Measurements from ENCODE around the gene FKRP.
"Not testable (repeated sequence)": the region's sequence is repeated elsewhere in the genome, so short reads cannot be mapped to it uniquely, and the experiment has no call there.

Gene FKRP

DNA sequence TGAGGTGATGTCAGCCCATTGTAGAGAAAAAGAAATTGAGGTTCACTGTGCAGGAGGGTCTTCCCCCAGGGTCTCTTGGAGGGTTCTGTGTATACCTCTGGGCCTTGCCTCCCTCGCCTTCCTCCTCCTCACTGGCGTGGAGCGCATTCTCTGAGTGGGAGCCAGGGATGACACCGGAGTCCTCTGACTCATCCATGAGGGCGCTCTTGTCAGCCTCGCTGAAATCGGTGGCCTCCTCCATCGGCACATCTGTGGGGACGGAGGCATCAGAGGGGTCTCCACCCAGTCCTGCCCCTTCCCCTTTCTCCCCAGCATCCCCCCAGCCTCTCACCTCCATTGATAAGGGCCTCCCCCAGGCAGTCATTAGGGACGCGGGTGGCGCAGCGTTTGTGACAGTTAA is 45.2 kb upstream of the FKRP start:
- no peak for DNase-seq (ENCODE audit: low spot score)
- Histone ChIP-seq H3K36me3 (ENCODE audit: low read depth) (peaks cover 83% of the 10 kb centered on the region), H3K27ac (ENCODE audit: poor library complexity, severe bottlenecking) (no peak overlapping the region), H3K9me3 (ENCODE audit: severe bottlenecking) (no peaks in the 10 kb centered on the region), H3K4me1 (ENCODE audit: insufficient read depth, poor library complexity, severe bottlenecking) (no peaks in the 10 kb centered on the region), H3K27me3 (ENCODE audit: insufficient read depth, poor library complexity, severe bottlenecking) (no peaks in the 10 kb centered on the region), H3K4me3 (ENCODE audit: severe bottlenecking) (no peak overlapping the region)
- TF ChIP-seq, protein P1, sequence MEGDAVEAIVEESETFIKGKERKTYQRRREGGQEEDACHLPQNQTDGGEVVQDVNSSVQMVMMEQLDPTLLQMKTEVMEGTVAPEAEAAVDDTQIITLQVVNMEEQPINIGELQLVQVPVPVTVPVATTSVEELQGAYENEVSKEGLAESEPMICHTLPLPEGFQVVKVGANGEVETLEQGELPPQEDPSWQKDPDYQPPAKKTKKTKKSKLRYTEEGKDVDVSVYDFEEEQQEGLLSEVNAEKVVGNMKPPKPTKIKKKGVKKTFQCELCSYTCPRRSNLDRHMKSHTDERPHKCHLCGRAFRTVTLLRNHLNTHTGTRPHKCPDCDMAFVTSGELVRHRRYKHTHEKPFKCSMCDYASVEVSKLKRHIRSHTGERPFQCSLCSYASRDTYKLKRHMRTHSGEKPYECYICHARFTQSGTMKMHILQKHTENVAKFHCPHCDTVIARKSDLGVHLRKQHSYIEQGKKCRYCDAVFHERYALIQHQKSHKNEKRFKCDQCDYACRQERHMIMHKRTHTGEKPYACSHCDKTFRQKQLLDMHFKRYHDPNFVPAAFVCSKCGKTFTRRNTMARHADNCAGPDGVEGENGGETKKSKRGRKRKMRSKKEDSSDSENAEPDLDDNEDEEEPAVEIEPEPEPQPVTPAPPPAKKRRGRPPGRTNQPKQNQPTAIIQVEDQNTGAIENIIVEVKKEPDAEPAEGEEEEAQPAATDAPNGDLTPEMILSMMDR (IDR thresholded peaks at IDR 0.05; ENCODE audit: poor library complexity, severe bottlenecking), result no peak
- no peak for ATAC-seq (ENCODE audit: low read depth)

DNA sequence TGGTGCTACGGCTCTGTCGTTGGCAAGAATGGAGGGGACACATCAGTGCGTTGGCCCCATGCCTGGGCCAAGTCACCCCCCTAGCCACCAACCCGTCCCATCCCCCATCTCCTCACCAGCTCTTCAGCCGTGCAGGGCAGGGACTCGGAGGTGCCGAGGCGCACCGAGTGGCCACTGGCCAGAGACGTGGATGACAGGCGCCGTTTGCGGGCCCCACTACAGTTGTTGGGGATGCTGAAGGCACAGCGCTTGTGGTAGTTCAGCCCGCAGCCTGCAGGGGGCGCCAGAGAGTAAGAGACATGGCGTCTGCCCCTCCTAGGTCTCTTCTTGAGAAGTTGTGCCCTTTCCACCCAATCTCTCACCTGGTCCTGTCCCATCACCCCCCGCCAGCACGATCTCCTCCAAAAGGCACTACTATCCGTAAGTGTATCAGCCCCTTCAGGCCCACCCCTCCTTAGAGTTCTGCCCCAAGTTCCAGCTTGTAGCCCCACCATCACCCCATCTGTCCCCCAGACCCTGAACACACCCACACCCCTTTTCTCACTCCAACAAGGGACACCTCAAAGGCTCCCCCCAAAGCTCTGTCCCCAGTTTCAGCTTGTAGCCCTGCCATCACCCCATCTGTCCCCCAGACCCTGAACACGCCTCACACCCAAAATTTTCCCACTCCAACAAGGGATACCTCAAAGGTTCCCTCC is 41.3 kb upstream of the FKRP start:
- no peak overlapping the region for H3K27ac ChIP-seq (ENCODE audit: poor library complexity, severe bottlenecking)
- H3K36me3 ChIP-seq (ENCODE audit: low read depth), result peaks cover 62% of the 10 kb centered on the region
- H3K4me1 ChIP-seq (ENCODE audit: insufficient read depth, poor library complexity, severe bottlenecking), result no peaks in the 10 kb centered on the region
- no peak for DNase-seq (ENCODE audit: low spot score)
- TF ChIP-seq, protein P1 (IDR thresholded peaks at IDR 0.05; ENCODE audit: poor library complexity, severe bottlenecking), result peak; percentile 75
- no peaks in the 10 kb centered on the region for H3K27me3 ChIP-seq (ENCODE audit: insufficient read depth, poor library complexity, severe bottlenecking)
- H3K4me3 ChIP-seq (ENCODE audit: severe bottlenecking), result no peak overlapping the region
- H3K9me3 ChIP-seq (ENCODE audit: severe bottlenecking), result no peaks in the 10 kb centered on the region
- peak; percentile 46 for ATAC-seq (ENCODE audit: low read depth)

DNA sequence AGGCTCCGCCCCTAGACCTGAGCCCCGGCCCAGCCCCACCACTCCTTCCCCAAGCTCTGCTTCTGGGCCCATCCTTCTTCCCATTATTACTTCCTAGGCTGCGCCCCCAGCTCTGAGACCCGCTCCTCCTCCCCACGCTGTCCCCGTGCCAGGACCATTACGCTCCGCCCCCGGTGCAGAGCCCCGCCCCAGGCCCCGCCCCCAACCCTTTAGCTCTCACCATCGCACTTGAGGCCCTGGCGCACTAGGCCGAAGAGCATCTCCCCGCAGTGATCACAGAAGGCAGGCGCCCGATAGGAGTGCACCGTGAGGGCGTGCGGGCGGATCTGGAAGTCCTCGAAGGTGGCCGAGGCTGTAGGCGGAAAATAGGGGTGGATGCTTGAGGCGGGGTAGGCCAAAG is 35.2 kb upstream of the FKRP start:
- TF ChIP-seq, protein P1 (IDR thresholded peaks at IDR 0.05; ENCODE audit: poor library complexity, severe bottlenecking), result no peak
- H3K4me3 ChIP-seq (ENCODE audit: severe bottlenecking), result no peak overlapping the region
- peaks cover 6% of the 10 kb centered on the region for H3K4me1 ChIP-seq (ENCODE audit: insufficient read depth, poor library complexity, severe bottlenecking)
- no peaks in the 10 kb centered on the region for H3K27me3 ChIP-seq (ENCODE audit: insufficient read depth, poor library complexity, severe bottlenecking)
- no peak overlapping the region for H3K27ac ChIP-seq (ENCODE audit: poor library complexity, severe bottlenecking)
- no peak for ATAC-seq (ENCODE audit: low read depth)
- H3K9me3 ChIP-seq (ENCODE audit: severe bottlenecking), result no peaks in the 10 kb centered on the region
- DNase-seq (ENCODE audit: low spot score), result no peak
- peaks cover 37% of the 10 kb centered on the region for H3K36me3 ChIP-seq (ENCODE audit: low read depth)

DNA sequence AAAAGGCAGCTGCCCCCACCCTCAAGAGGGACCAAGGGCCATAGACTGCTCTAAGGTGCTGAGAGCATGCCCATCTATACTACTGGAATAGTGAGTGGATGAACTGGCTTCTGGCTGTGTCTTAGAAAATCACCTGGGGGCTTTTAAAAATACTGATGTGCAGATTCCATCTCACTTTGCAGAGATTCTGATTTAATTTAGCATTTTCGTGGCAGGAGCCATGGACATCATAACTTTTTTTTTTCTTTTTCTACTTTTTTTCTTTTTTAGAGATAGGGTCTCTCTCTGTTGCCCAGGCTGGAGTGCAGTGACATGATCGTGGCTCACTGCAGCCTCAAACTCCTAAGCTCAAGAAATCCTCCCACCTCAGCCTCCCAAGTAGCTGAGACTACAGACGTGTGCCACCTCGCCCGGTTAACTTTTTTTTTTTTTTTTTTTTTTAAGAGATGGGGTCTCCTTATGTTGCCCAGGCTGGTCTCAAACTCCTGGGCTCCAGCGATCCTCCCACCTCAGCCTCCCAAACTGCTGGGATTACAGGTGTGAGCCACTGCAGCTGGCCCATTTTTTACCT is 33.0 kb upstream of the FKRP start:
- H3K27ac ChIP-seq (ENCODE audit: poor library complexity, severe bottlenecking), result peak overlapping the region; percentile 72

DNA sequence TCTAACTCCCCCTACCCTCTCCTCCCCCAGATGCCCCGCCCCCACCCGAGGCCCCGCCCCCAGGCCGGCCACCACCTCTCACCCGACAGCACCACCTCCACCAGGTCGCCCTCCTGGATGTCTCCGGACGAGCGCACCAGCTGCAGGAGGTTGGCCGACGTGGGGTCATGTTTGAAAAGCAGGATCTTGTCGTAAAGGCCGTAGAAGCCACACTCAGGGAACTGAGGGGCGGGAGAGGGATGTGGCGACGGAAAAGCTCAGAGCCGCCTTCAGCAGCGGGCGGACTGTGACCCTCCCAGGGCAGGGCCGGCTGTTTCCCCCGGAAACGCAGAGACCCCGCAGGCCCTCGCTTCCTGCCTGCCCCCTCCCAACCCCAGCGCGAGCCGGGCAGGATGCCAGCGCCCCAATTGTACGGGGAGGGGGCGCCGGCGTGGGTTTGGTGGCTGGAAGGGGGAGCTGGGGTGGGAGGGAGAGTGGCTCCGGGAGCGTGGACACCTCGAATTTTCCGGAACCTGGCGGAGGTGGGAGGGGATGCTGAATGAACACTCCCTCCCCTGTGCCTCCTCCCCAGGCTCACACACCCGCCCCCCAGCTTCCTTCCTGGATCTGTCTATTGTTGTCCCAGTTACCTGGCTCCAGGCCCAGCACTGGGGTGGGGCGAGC is 31.9 kb upstream of the FKRP start:
- TF ChIP-seq, protein P1 (IDR thresholded peaks at IDR 0.05; ENCODE audit: poor library complexity, severe bottlenecking), result no peak
- ATAC-seq (ENCODE audit: low read depth), result peak; percentile 70
- peak; percentile 96 for DNase-seq (ENCODE audit: low spot score)

More for the DNA sequence above, 33.0 kb upstream of the FKRP start:
- not testable (repeated sequence) for DNase-seq (ENCODE audit: low spot score); H3K4me1 ChIP-seq (ENCODE audit: insufficient read depth, poor library complexity, severe bottlenecking); H3K9me3 ChIP-seq (ENCODE audit: severe bottlenecking); ATAC-seq (ENCODE audit: low read depth); H3K4me3 ChIP-seq (ENCODE audit: severe bottlenecking); H3K27me3 ChIP-seq (ENCODE audit: insufficient read depth, poor library complexity, severe bottlenecking)
- H3K36me3 ChIP-seq (ENCODE audit: low read depth), result peaks cover 27% of the 10 kb centered on the region

More for the DNA sequence above, 31.9 kb upstream of the FKRP start:
- H3K4me1 ChIP-seq (ENCODE audit: insufficient read depth, poor library complexity, severe bottlenecking), result peaks cover 10% of the 10 kb centered on the region
- H3K27me3 ChIP-seq (ENCODE audit: insufficient read depth, poor library complexity, severe bottlenecking), result no peaks in the 10 kb centered on the region
- peak overlapping the region; percentile 52 for H3K4me3 ChIP-seq (ENCODE audit: severe bottlenecking)
- no peaks in the 10 kb centered on the region for H3K9me3 ChIP-seq (ENCODE audit: severe bottlenecking)
- H3K27ac ChIP-seq (ENCODE audit: poor library complexity, severe bottlenecking), result peak overlapping the region; percentile 72
- H3K36me3 ChIP-seq (ENCODE audit: low read depth), result peaks cover 27% of the 10 kb centered on the region
